ENCODE results near the gene FLNB. TPM values are rescaled to one million over a fixed set of nuclear protein-coding genes. Genes with fewer than 3 reads are reported as not detected.

Gene FLNB
- total and polyA plus RNA-seq, 2 of the 13 experiments (the other 11 are each of a cell fraction or from before 2014, with no cell fraction given) = 106 to 130 TPM

- TF ChIP-seq ZBTB40 (IDR thresholded peaks at IDR 0.05) = no peak
- TF ChIP-seq ZBTB40 (CRISPR knock-in tag; IDR thresholded peaks at IDR 0.05) = peak; percentile 75
- TF ChIP-seq SNAI1 (CRISPR knock-in tag; IDR thresholded peaks at IDR 0.05; ENCODE audit: borderline replicate concordance) = no peak
- no peak for TF ChIP-seq ZNF512 (CRISPR knock-in tag; IDR thresholded peaks at IDR 0.05)
- 0 out of 2 replicates have a peak, but pooled peaks have one; percentile 46 for TF ChIP-seq HNRNPUL1 (IDR thresholded peaks at IDR 0.05; ENCODE audit: low read depth, low read length)
- no peak for TF ChIP-seq EZH2 (conservative IDR thresholded peaks at IDR 0.05; ENCODE audit: low read depth, low read length)
- TF ChIP-seq CEBPZ (IDR thresholded peaks at IDR 0.05; ENCODE audit: low read length) = no peak
- TF ChIP-seq ZBTB20 (CRISPR knock-in tag; IDR thresholded peaks at IDR 0.05; ENCODE audit: borderline replicate concordance, low read depth) = peak; percentile 96
- TF ChIP-seq CBX2 (IDR thresholded peaks at IDR 0.05; ENCODE audit: low read depth, low read length) = no peak
- TF ChIP-seq CBX2 (CRISPR knock-in tag; IDR thresholded peaks at IDR 0.05; ENCODE audit: low read depth) = no peak
- 0 out of 2 replicates have a peak, but pooled peaks have one; percentile 63 for TF ChIP-seq ONECUT2 (CRISPR knock-in tag; IDR thresholded peaks at IDR 0.05)
- TF ChIP-seq ZBTB3 (CRISPR knock-in tag; IDR thresholded peaks at IDR 0.05; ENCODE audit: borderline replicate concordance, low read depth) = peak; percentile 83
- TF ChIP-seq ZNF432 (CRISPR knock-in tag; IDR thresholded peaks at IDR 0.05; ENCODE audit: borderline replicate concordance) = no peak
- TF ChIP-seq CAMTA2 (CRISPR knock-in tag; IDR thresholded peaks at IDR 0.05; ENCODE audit: borderline replicate concordance) = no peak
Measured at GRCh38 chr3:58059349-58060321, 51.4 kb downstream of the FLNB start (continued).
